MG63 (cell line): ENCODE measurements around the gene SLC23A3. TPM values are rescaled to one million over a fixed set of nuclear protein-coding genes. Genes with fewer than 3 reads are reported as not detected.
"Not testable (repeated sequence)": the region's sequence is repeated elsewhere in the genome, so short reads cannot be mapped to it uniquely, and the experiment has no call there.

ENCODE experiments used
- DNase-seq: peaks from one replicate; pipeline ENCODE4 v3.0.0-alpha.2; 2020
- H3K27me3 ChIP-seq: fragments of 250-450 bp; sonication (Bioruptor Pico); 2 replicates; pipeline ENCODE4 v1.5.1; 2020; ENCODE audit warnings: mild to moderate bottlenecking, moderate library complexity
- H3K36me3 ChIP-seq: fragments of 250-450 bp; sonication (Bioruptor Pico); 2 replicates; pipeline ENCODE4 v1.5.1; 2020; ENCODE audit warnings: mild to moderate bottlenecking, moderate library complexity
- H3K4me3 ChIP-seq: fragments of 250-450 bp; sonication (Bioruptor Pico); 2 replicates; pipeline ENCODE4 v1.5.1; 2020; ENCODE audit warnings: mild to moderate bottlenecking, moderate library complexity
- H3K9me3 ChIP-seq: fragments of 250-450 bp; sonication (Bioruptor Pico); 2 replicates; pipeline ENCODE4 v1.5.1; 2020; ENCODE audit warnings: mild to moderate bottlenecking, moderate library complexity
- total RNA-seq: library from RNA; depleted of rRNA; stranded (reverse); fragments of >200 nt; shearing (Covaris generic); gene quantifications from 2 replicates; pipeline ENCODE4 v1.2.3, GENCODE V29; 2014; ENCODE audit warnings: low replicate concordance

SLC23A3 gene
- total RNA-seq, 1 experiment from 2014 or later = not detected

DNA sequence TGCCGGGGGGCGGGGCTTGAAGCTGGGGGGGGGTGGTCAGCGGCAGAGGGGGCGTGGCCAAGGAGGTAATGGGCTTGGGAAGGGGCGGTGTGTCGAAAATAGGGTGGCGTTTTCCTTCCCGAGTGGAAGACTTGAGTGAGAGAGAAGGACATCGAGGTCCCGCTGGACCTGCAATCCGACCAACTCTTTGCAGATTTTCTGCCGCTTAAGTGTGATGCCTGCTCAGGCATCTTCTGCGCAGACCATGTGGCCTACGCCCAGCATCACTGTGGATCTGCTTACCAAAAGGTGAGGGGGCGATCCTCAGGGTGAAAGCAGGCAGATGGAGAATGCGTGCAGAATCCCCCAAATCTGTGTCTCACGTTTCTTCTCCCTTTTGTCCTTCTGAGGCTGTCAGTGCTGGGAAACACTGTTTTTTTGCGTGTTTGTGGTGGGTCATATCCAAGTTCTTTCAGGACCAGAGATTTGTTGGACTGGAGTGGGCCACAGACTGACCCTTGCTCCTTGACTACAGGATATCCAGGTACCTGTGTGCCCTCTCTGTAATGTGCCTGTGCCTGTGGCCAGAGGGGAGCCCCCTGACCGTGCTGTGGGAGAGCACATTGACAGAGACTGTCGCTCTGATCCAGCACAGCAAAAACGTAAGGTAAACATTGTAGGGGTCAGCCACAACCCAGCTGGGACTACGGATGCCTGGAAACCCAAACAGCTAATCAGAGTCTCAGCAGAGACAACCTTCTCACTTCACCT is 37.5 kb upstream of the SLC23A3 start:
- Histone ChIP-seq H3K4me3 (peak overlapping the region; percentile 72), H3K36me3 (peaks cover 34% of the 10 kb centered on the region), H3K27me3 (no peaks in the 10 kb centered on the region), H3K9me3 (no peaks in the 10 kb centered on the region)
- no peak for DNase-seq

DNA sequence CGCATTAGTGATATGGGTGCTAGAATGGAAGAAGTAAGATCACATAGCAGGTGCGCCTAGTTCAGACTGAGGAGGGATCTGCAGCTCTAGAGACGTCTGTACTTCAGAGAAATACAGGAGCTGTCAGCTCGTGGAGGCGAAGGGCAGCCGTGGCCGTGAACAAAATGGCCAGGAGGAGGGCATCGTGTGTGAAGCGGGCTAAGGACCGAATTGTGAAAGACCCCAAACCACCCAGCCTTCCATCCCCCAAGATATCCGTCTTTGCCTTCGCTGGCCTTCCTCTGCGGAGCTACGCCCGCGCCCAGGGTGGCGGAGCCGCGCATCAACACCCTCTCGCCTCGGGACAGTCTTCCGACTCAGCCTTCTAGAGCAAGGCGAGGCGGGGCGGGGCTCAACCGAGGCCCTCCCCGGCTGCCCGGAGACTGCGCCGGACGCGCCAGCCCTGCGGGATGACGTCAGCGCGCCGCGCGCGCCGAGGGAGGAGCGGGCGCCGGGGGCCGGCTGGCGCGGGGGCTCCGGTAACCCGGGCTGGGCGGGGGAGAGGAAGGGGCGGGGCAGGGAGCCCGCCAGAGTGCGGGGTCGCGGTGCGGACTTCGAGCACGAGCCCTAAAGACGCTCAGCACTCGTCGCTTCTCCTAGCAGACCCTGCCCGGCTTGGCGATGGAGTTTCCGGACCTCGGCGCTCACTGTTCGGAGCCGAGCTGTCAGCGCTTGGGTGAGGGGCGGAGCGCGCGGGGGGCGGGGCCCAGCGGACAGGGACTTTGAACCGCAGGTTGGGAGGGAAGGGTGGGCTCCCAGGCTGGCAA is 36.7 kb upstream of the SLC23A3 start, which contains the start of gene ZFAND2B:
Gene ZFAND2B, plus strand, starts transcription at position 455 of the 806 bp plus-strand sequence. Its CDS starts 206 bp downstream, at position 661.
- no peaks in the 10 kb centered on the region for H3K27me3 ChIP-seq
- H3K4me3 ChIP-seq = peak within 1 kb of the TSS; percentile 72
- H3K36me3 ChIP-seq = peaks cover 29% of the 10 kb centered on the region
- DNase-seq = peak; percentile 93
- H3K9me3 ChIP-seq = no peaks in the 10 kb centered on the region

DNA sequence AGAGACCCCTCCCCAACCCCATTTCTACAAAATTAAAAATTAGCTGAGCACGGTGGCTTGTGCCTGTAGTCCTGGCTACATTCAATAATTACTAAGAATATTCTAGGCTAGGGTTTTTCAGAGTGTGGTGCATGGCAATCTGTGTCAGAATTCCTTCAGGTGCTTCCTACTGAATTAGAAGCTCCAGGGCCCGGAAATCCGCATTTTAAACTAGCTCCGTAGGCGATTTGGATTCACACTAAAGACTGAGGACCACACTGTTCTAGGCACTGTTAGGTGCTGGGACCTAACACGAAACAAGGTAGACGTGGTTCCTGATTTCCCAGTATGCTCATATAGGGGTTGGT is 36.1 kb upstream of the SLC23A3 start:
- Histone ChIP-seq H3K27me3 (no peaks in the 10 kb centered on the region), H3K9me3 (no peaks in the 10 kb centered on the region), H3K36me3 (peaks cover 29% of the 10 kb centered on the region), H3K4me3 (peak overlapping the region; percentile 72)
- DNase-seq = no peak

DNA sequence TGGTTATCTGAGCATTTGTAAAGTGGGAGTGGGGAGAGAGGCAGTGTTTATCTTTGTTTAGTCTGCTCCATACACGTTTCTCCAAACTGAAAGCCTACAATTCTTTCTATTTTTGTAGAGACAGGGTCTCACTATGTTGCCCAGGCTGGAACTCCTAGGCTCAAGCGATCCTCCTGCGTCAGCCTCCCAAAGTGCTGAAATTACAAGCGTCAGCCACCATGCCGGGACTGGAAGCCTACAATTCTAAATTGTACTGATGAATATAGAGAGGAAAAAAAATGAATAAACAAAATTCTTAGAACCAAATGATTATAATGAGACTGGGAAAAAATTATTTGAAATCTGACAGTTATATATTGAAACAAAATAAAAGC is 35.3 kb upstream of the SLC23A3 start:
- H3K36me3 ChIP-seq = peaks cover 23% of the 10 kb centered on the region
- no peak for DNase-seq
- H3K9me3 ChIP-seq = no peaks in the 10 kb centered on the region
- no peaks in the 10 kb centered on the region for H3K27me3 ChIP-seq
- H3K4me3 ChIP-seq = no peak overlapping the region

DNA sequence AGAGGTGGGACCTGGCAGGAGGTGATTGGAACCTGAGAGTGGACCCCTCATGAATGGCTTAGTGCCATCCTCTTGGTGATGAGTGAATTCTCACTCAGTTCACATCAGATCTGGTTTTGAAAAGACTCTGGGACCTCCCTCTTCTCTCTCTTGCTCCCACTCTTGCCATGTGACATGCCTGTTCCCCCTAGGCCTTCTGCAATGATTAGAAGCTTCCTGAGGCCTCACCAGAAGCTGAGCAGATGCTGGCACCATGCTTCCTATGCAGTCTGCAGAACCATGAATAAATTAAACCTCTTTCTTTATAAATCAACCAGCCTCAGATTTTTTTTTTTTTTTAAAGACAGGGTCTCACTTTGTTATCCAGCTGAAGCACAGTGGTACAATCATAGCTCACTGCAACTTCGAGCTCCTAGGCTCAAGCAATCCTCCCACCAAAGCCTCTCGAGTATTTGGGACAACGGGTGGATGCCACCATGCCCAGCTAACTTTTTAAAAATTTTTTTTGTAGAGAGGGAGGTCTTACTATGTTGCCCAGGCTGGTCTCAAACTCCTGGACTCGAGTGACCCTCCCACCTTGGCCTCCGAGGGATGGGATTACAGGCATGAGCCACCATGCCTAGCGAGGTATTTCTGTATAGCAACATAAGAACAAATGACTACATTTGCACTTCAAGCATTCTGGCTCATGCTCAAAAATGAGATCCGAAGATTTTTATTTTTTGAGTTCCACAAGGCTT is 34.8 kb upstream of the SLC23A3 start:
- Histone ChIP-seq H3K27me3 (no peaks in the 10 kb centered on the region), H3K4me3 (no peak overlapping the region), H3K36me3 (peaks cover 20% of the 10 kb centered on the region), H3K9me3 (no peaks in the 10 kb centered on the region)
- no peak for DNase-seq

DNA sequence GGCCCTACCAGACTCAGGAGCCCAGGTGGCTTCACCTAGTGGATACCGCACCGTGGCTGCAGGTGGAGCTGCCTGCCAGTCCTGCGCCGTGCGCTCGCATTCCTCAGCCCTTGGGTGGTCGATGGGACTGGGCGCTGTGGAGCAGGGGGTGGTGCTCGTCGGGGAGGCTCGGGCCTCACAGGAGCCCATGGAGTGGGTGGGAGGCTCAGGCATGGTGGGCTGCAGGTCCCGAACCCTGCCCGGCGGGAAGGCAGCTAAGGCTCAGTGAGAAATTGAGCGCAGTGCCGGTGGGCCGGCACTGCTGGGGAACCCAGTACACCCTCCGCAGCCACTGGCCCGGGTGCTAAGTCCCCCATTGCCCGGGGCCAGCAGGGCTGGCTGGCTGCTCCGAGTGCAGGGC is 31.5 kb upstream of the SLC23A3 start:
- H3K27me3 ChIP-seq, DNase-seq, H3K9me3 ChIP-seq, H3K4me3 ChIP-seq, H3K36me3 ChIP-seq: not testable (repeated sequence)

DNA sequence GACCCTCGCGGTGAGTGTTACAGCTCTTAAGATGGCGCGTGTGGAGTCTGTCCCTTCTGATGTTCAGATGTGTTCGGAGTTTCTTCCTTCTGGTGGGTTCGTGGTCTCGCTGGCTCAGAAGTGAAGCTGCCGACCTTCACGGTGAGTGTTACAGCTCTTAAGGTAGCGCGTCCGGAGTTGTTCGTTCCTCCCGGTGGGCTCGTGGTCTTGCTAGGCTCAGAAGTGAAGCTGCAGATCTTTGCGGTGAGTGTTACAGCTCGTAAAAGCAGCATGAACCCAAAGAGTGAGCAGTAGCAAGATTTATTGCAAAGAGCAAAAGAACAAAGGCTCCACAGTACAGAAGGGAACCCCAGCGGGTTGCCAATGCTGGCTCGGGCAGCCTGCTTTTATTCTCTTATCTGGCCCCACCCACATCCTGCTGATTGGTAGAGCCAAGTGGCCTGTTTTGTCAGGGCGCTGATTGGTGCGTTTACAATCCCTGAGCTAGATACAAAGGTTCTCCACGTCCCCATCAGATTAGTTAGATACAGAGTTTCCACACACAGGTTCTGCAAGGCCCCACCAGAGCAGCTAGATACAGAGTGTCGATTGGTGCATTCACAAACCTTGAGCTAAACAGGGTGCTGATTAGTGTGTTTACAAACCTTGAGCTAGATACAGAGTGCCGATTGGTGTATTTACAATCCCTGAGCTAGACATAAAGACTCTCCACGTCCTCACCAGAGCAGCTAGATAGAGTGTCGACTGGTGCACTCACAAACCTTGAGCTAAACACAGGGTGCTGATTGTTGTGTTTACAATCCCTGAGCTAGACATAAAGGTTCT is 30.9 kb upstream of the SLC23A3 start:
- not testable (repeated sequence) for H3K27me3 ChIP-seq, H3K9me3 ChIP-seq, H3K4me3 ChIP-seq, H3K36me3 ChIP-seq, DNase-seq

DNA sequence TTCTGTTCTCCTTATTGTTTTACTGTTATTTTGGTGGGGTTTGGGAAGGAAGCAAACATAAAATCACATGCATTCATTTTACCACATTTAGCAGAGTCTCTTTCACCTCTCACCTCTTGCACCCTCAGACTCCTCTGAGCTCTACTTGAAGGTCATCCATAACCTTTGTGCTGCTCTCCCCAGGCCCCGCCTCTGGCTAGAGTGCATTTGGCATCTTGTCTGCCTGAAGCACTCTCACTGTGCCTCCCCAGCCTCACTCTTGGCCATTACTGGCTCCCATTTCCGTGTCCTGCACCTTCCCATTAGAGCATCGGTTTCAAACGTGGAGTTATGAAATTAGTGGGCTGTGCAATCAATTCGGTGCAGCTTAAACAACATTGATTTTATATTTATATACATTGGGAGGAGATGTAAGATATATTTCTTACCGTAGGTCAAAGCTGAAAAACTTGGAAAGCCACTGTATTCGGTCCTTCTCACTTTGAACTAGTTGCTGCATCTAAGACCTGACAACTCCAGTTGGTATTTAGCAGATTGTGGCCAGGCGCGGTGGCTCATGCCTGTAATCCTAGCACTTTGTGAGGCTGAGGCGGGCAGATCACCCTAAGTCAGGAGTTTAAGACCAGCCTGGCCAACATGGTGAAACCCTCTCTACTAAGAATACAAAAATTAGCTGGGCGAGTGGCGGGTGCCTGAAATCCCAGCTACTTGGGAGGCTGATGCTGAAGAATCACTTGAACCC is 29.8 kb upstream of the SLC23A3 start:
- Histone ChIP-seq H3K9me3 (no peaks in the 10 kb centered on the region), H3K4me3 (no peak overlapping the region), H3K36me3 (no peaks in the 10 kb centered on the region), H3K27me3 (no peaks in the 10 kb centered on the region; the same call in 1 of the 2 replicates)
- no peak for DNase-seq

DNA sequence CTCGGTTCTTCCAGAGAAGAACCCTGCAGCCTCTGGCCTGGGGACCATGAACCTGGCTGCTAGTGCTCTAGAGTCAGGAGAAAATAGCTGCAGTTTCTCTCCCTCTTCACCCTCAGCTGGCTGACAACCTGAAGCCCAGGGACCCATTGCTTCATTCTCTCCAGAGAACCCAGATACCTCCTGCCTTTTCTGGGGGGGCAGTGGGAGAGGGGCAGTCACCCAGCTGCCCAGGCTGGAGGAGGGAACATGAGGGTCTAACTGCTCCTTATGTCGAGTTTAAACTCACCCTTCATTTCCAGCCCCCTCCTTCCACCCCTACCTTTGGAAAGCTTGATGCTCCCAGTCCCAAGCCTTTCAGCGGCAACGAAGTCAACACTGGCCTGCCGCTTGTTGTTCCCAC is 29.1 kb upstream of the SLC23A3 start:
- Histone ChIP-seq H3K4me3 (no peak overlapping the region), H3K27me3 (no peaks in the 10 kb centered on the region; the same call in 1 of the 2 replicates), H3K36me3 (no peaks in the 10 kb centered on the region), H3K9me3 (no peaks in the 10 kb centered on the region)
- DNase-seq = no peak

DNA sequence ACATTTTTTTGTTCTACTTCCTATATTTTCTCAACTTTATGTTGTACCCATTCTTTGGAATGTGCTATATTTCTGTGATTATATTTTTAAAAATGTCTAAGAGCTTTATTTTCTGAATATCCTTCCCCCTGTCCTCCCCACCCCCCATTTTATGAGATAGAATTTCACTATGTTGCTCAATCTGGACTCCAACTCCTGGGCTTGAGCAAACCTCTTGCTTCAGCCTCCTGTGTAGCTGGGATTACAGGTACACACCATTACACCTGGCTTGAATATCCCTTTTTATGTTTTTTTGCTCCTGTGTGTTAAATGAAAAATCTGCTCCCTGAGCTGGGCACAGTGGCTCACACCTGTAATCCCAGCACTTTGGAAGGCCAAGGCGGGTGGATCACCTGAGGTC is 27.6 kb upstream of the SLC23A3 start:
- Histone ChIP-seq H3K9me3 (no peaks in the 10 kb centered on the region), H3K4me3 (no peak overlapping the region), H3K27me3 (no peaks in the 10 kb centered on the region; the same call in 1 of the 2 replicates), H3K36me3 (no peaks in the 10 kb centered on the region)
- DNase-seq = no peak

DNA sequence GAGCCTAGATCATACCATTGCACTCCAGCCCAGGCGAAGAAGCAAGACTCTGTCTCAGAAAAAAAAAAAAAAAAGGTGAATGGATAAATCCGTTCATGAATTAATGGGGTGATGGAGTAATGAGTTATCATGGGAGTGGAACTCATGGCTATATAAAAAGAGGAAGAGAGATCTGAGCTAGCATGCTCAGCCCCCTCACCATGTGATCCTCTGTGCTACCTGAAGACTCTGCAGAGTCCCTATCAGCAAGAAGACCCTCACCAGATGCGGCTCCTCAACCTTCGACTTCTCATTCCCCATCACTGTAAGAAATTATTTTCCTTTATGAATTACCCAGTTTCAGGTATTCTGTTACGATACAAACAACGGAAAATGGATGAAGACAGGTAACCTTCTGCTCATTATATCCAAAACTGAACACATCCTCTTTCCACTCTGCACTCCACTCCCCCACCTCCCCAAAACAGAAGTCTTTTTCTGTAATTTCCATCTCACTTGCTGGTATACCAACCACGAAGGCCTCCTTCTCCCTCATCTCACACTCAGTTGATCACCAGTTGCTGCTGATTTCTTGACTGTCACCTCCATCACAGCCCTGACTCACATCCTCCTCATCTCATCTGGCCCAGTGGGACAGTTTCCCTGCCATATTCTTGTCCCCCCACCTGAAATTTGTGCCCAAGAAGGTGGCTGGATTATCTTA is 17.1 kb upstream of the SLC23A3 start:
- no peaks in the 10 kb centered on the region for H3K27me3 ChIP-seq
- DNase-seq = no peak
- no peaks in the 10 kb centered on the region for H3K9me3 ChIP-seq
- H3K36me3 ChIP-seq = peaks cover 19% of the 10 kb centered on the region
- no peak overlapping the region for H3K4me3 ChIP-seq

DNA sequence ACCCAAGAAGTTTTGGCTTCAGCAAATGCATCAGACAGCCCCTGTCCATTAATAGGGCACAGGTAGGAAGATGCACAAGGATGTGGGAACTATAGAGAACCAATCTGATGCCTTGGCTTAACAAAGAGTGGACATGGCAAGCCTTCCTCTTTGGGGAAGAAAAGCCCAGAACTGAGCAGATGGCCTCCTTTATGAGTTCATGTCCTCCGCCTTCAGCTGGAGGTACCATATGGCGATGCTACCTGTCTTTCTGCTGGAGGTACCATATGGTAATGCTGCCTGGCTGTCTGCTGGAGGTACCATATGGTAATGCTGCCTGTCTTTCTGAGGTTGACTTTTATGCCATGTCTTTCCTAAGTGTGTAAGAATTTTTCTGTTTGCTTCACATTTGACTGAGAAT is 14.3 kb upstream of the SLC23A3 start:
- Histone ChIP-seq H3K4me3 (no peak overlapping the region), H3K27me3 (no peaks in the 10 kb centered on the region), H3K9me3 (no peaks in the 10 kb centered on the region), H3K36me3 (peaks cover 41% of the 10 kb centered on the region)
- DNase-seq = no peak

DNA sequence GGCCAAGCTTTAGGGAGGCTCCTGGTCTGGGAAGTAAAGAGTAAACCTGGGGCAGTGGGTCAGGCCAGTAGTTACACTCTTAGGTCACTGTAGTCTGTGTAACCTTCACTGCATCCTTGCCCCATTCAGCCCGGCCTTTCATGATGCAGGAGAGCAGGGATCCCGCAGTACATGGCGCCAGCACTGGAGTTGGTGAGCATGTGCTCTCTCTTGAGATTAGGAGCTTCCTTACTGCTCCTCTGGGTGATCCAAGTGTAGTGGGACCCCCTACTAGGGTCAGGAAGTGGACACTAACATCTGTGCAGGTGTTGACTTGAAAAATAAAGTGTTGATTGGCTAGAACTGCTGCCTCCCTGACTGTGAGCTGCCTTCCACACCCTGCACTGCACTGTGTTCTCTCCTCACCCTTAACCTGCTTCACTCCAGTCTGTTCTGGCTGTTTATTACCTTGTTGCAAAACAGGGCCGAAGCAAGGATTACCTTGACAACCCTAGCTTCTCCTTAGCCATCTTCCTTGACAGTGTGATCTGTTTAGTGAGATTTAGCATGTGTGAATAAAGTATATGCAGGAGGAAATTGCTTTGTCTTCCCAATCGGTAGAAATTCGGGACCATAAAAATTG is 13.4 kb upstream of the SLC23A3 start:
- Histone ChIP-seq H3K4me3 (no peak overlapping the region), H3K36me3 (peaks cover 45% of the 10 kb centered on the region), H3K9me3 (no peaks in the 10 kb centered on the region), H3K27me3 (no peaks in the 10 kb centered on the region)
- no peak for DNase-seq

DNA sequence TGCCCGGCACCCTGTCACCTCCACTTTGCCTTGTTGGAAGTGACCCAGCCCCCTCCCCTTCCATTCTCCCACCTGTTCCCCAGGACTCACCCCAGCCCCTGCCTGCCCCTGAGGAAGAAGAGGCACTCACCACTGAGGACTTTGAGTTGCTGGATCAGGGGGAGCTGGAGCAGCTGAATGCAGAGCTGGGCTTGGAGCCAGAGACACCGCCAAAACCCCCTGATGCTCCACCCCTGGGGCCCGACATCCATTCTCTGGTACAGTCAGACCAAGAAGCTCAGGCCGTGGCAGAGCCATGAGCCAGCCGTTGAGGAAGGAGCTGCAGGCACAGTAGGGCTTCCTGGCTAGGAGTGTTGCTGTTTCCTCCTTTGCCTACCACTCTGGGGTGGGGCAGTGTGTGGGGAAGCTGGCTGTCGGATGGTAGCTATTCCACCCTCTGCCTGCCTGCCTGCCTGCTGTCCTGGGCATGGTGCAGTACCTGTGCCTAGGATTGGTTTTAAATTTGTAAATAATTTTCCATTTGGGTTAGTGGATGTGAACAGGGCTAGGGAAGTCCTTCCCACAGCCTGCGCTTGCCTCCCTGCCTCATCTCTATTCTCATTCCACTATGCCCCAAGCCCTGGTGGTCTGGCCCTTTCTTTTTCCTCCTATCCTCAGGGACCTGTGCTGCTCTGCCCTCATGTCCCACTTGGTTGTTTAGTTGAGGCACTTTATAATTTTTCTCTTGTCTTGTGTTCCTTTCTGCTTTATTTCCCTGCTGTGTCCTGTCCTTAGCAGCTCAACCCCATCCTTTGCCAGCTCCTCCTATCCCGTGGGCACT is 12.7 kb upstream of the SLC23A3 start:
- Histone ChIP-seq H3K36me3 (peaks cover 45% of the 10 kb centered on the region), H3K9me3 (no peaks in the 10 kb centered on the region), H3K27me3 (no peaks in the 10 kb centered on the region), H3K4me3 (no peak overlapping the region)
- DNase-seq = no peak
